ENCODE results near the gene KISS1.

Gene KISS1

DNA sequence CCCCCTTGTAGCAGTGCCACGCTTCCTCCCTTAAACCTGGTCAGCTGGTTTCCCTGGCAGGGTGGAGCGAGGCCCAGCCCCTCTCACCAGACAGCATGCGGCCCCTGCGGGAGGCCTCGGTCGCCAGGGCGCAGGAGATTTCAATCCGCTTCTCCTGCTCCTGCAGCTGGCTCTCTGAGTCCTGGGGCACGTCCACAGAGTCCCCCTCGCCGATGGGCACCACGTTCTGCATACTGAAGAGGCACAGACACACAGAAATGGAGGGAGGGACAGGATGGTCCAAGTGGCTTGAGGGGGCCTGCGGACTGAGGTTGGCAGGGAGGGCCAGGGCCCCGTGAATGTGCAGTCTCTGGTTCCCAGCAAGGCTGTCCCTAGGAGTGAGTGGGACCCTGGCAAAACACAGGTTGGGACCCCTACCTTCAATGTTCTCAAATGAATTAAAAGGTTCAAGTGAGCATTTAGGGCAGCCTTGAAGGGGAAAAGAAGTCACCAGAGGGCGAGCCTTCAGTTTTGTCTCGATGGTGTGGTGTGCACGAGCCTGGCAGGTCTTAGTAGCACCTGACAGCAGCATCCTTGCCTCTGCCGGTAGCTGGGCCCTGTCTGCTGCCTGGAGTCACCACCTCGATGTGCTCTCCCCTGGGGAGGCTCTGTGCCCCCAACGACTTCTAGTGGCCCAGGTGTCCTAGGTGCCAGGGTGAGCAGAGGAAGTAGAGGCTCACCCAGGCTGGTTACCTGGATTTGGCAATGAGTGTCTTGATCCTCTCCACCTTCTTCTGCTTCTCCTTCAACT lies 31.9 kb upstream of the KISS1 start:
- Histone ChIP-seq H3K4me3 (ENCODE audit: low read depth, low read length, poor library complexity, severe bottlenecking) (no peak overlapping the region), H3K27me3 (ENCODE audit: insufficient read depth, low read length) (0 out of 2 replicates have a peak, but pooled peaks cover 6% of the 10 kb centered on the region), H3K4me1 (ENCODE audit: insufficient read depth, low read length, severe bottlenecking) (no peaks in the 10 kb centered on the region), H3K79me2 (ENCODE audit: insufficient read depth, low read length) (no peaks in the 10 kb centered on the region), H3F3A (ENCODE audit: insufficient read depth, low read length) (no peaks in the 10 kb centered on the region), H3K27ac (ENCODE audit: low read depth, low read length, poor library complexity, severe bottlenecking) (no peak overlapping the region), H3K9me3 (ENCODE audit: low read length) (no peaks in the 10 kb centered on the region), H3K9me2 (ENCODE audit: low read depth, low read length) (no peaks in the 10 kb centered on the region), H4K20me1 (ENCODE audit: insufficient read depth, low read length) (no peaks in the 10 kb centered on the region), H3K9ac (ENCODE audit: low read length) (no peak overlapping the region), H3K4me2 (ENCODE audit: low read length) (no peak overlapping the region), H2AFZ (ENCODE audit: low read length) (no peak overlapping the region), H3K36me3 (ENCODE audit: insufficient read depth, low read length) (no peaks in the 10 kb centered on the region)
- no peak for TF ChIP-seq EZH2 (IDR thresholded peaks at IDR 0.05; ENCODE audit: borderline replicate concordance, low read length)
- TF ChIP-seq, protein P1, sequence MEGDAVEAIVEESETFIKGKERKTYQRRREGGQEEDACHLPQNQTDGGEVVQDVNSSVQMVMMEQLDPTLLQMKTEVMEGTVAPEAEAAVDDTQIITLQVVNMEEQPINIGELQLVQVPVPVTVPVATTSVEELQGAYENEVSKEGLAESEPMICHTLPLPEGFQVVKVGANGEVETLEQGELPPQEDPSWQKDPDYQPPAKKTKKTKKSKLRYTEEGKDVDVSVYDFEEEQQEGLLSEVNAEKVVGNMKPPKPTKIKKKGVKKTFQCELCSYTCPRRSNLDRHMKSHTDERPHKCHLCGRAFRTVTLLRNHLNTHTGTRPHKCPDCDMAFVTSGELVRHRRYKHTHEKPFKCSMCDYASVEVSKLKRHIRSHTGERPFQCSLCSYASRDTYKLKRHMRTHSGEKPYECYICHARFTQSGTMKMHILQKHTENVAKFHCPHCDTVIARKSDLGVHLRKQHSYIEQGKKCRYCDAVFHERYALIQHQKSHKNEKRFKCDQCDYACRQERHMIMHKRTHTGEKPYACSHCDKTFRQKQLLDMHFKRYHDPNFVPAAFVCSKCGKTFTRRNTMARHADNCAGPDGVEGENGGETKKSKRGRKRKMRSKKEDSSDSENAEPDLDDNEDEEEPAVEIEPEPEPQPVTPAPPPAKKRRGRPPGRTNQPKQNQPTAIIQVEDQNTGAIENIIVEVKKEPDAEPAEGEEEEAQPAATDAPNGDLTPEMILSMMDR (IDR thresholded peaks at IDR 0.05; ENCODE audit: low read length), result no peak

DNA sequence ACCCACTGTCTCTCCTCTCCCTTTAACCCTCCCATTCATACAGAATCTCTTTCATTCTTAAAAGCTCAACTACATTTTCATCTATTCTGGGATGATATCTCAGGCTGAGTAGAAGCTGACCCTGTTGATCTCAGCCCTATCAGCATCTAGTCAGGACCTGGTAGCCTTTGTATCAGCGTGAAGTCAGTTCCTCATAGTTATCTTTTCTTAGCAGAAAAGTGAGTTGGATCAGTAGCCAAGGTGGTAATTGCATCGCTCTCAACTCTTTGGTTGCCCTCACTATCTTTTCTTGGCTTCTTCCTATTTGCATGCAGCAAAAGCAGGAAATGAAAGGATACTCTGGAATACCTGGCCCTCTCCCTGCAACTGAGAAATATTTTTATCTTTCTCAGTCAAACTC lies 31.1 kb upstream of the KISS1 start:
- Histone ChIP-seq H3K4me2 (ENCODE audit: low read length) (no peak overlapping the region), H3K27me3 (ENCODE audit: insufficient read depth, low read length) (0 out of 2 replicates have a peak, but pooled peaks cover 6% of the 10 kb centered on the region), H3K27ac (ENCODE audit: low read depth, low read length, poor library complexity, severe bottlenecking) (no peak overlapping the region), H3F3A (ENCODE audit: insufficient read depth, low read length) (no peaks in the 10 kb centered on the region), H3K79me2 (ENCODE audit: insufficient read depth, low read length) (no peaks in the 10 kb centered on the region), H3K4me3 (ENCODE audit: low read depth, low read length, poor library complexity, severe bottlenecking) (no peak overlapping the region), H3K9ac (ENCODE audit: low read length) (no peak overlapping the region), H3K4me1 (ENCODE audit: insufficient read depth, low read length, severe bottlenecking) (no peaks in the 10 kb centered on the region), H2AFZ (ENCODE audit: low read length) (no peak overlapping the region), H3K9me3 (ENCODE audit: low read length) (no peaks in the 10 kb centered on the region), H4K20me1 (ENCODE audit: insufficient read depth, low read length) (no peaks in the 10 kb centered on the region), H3K9me2 (ENCODE audit: low read depth, low read length) (no peaks in the 10 kb centered on the region), H3K36me3 (ENCODE audit: insufficient read depth, low read length) (no peaks in the 10 kb centered on the region)
- TF ChIP-seq EZH2 (IDR thresholded peaks at IDR 0.05; ENCODE audit: borderline replicate concordance, low read length), result no peak
- TF ChIP-seq, protein P1 (IDR thresholded peaks at IDR 0.05; ENCODE audit: low read length), result no peak

DNA sequence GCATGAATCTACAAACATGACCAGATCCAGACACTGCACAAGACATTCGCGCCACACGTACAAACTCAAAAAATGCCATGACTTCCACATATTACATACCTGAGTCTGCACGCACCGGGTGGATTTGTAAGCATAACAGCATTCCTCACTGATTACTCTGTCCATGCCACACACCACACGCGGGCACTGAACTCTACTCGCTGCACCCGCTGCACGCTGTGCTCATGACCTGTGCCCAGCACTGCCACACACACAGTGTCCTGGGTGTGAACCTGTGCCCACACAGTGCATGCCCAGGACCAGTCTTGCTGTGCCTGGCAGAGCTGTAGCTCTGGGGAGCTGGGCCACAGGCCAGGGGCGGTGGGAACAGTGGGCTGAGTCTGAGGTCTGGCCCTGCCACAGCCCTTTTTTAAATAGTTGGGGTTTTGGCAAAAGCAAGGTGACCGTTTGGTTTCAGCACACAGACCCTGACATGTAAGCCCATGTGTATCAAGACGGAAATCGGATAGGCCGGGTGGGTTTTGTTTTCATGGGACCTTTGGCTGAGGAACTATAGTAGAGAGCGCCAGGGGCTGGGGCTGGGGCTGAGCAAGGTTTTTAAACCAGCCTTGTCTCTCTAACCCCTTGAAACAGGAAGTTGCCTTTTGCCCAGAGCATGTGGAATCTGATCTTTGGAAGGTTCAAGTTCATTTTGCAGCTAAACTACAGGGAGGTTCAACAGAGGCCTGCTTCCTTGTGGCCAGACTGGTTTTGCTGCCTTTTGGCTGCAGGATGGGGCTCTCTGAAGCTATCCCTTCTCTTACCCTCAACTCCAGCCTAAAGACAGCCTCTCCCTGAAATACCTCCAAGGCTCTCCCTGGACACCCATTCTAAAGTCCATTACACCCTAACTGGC lies 29.8 kb upstream of the KISS1 start:
- H3K4me2 ChIP-seq (ENCODE audit: low read length), result no peak overlapping the region
- no peak overlapping the region for H3K9ac ChIP-seq (ENCODE audit: low read length)
- TF ChIP-seq, protein P1 (IDR thresholded peaks at IDR 0.05; ENCODE audit: low read length), result no peak
- no peak for TF ChIP-seq EZH2 (IDR thresholded peaks at IDR 0.05; ENCODE audit: borderline replicate concordance, low read length)
- no peak overlapping the region for H3K4me3 ChIP-seq (ENCODE audit: low read depth, low read length, poor library complexity, severe bottlenecking)
- no peak overlapping the region for H2AFZ ChIP-seq (ENCODE audit: low read length)
- no peaks in the 10 kb centered on the region for H3K9me3 ChIP-seq (ENCODE audit: low read length)
- no peaks in the 10 kb centered on the region for H3K4me1 ChIP-seq (ENCODE audit: insufficient read depth, low read length, severe bottlenecking)
- H3K79me2 ChIP-seq (ENCODE audit: insufficient read depth, low read length), result no peaks in the 10 kb centered on the region
- no peaks in the 10 kb centered on the region for H3K36me3 ChIP-seq (ENCODE audit: insufficient read depth, low read length)
- no peaks in the 10 kb centered on the region for H4K20me1 ChIP-seq (ENCODE audit: insufficient read depth, low read length)
- H3F3A ChIP-seq (ENCODE audit: insufficient read depth, low read length), result no peaks in the 10 kb centered on the region
- H3K27me3 ChIP-seq (ENCODE audit: insufficient read depth, low read length), result 0 out of 2 replicates have a peak, but pooled peaks cover 6% of the 10 kb centered on the region
- no peak overlapping the region for H3K27ac ChIP-seq (ENCODE audit: low read depth, low read length, poor library complexity, severe bottlenecking)
- H3K9me2 ChIP-seq (ENCODE audit: low read depth, low read length), result no peaks in the 10 kb centered on the region

Measured in OCI-LY1 (cell line).